ENCODE data around the gene RBM12. TPM values are rescaled to one million over a fixed set of nuclear protein-coding genes. Genes with fewer than 3 reads are reported as not detected.

The RBM12 gene
- total RNA-seq, 1 experiment from 2014 or later, result 100 TPM

DNA sequence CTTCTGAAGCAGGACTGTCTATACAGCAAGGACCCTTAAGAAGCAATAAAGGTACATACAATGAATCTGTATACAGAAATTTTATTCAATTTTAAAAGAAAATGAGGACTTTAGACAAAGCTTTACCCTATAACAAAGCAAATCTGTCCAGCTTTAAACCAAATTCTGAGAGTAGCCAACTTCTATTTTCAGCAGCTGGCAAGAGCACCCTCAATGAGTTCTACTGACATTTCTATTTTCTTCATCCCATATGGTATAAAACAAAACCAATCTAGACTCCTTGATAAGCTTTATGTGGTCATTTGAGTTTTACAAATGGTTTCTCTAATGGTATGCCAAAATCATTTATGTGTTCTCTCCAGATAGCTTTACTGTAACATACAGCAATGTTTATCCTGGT lies 12.7 kb downstream of the RBM12 start:
- POLR2A ChIA-PET, result no interaction called here
- no peak for TF ChIP-seq REST (IDR thresholded peaks at IDR 0.05; ENCODE audit: insufficient read depth in 1 of 2, low read depth in 2 of 2, low read length in 1 of 2)
- no peak for TF ChIP-seq TCF7L2 (IDR thresholded peaks at IDR 0.05; ENCODE audit: low read depth, low read length)
- no peak for TF ChIP-seq SIN3A (IDR thresholded peaks at IDR 0.05; ENCODE audit: borderline replicate concordance, insufficient read depth, low read depth, low read length)
- TF ChIP-seq CTCF (IDR thresholded peaks at IDR 0.05), result no peak
- intact Hi-C loops (cut with micrococcal nuclease; ENCODE audit: unreplicated experiment) (no loop called here), in situ Hi-C loops (cut with HindIII; ENCODE audit: low pct_unique_long_range_greater_than_20kb, low sequenced_read_pairs) (no loop called here)
- Histone ChIP-seq H3K9me3 (ENCODE audit: control insufficient read depth, insufficient read depth, low read depth, low read length) (no peaks in the 10 kb centered on the region), H3K4me1 (ENCODE audit: control insufficient read depth, insufficient read depth, low read length) (peaks cover 4% of the 10 kb centered on the region), H3K4me3 (ENCODE audit: low read depth in 2 of 2, low read length in 2 of 2) (no peak overlapping the region), H3K27ac (ENCODE audit: low read length) (no peak overlapping the region), H3K27me3 (ENCODE audit: control insufficient read depth, insufficient read depth, low read length) (no peaks in the 10 kb centered on the region), H3K36me3 (ENCODE audit: control insufficient read depth, insufficient read depth, low read length) (peaks cover 22% of the 10 kb centered on the region)
- BruUV-seq (replicated peaks), result no TSS peak
- DNase-seq (ENCODE audit: low read depth, low spot score) (no peak), ATAC-seq (no peak)
- CTCF ChIA-PET, result interaction anchor here (0.6 kb wide), 1 partner anchor 202 kb away, joined by 5 read pairs; no protein-coding TSS in a partner anchor

DNA sequence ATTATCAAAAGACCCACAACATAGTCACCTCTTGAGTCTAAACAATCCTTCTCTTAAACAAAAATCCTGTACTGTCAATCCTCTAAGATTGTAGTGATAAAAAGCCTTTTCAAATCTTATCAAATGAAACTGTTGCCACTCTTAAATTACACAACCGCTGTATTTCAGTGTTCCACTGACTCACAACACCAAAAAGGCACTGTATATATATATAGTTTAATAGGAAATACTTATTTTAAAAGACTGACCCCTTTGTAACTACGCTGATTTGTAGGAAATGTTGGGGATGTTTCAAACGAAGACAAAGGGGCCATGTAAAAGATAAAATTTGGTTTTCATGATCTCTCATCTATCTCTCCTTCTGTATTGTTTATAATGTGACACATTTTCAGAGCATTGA lies 14.1 kb downstream of the RBM12 start:
- ChIA-PET CTCF (no interaction called here), POLR2A (no interaction called here)
- peaks cover 4% of the 10 kb centered on the region for H3K4me1 ChIP-seq (ENCODE audit: control insufficient read depth, insufficient read depth, low read length)
- ATAC-seq (no peak), DNase-seq (ENCODE audit: low read depth, low spot score) (no peak)
- TSS peak; percentile 0 for BruUV-seq (replicated peaks)
- no peak overlapping the region for H3K4me3 ChIP-seq (ENCODE audit: low read depth in 2 of 2, low read length in 2 of 2)
- no peaks in the 10 kb centered on the region for H3K27me3 ChIP-seq (ENCODE audit: control insufficient read depth, insufficient read depth, low read length)
- H3K27ac ChIP-seq (ENCODE audit: low read length), result no peak overlapping the region
- TF ChIP-seq REST (IDR thresholded peaks at IDR 0.05; ENCODE audit: insufficient read depth in 1 of 2, low read depth in 2 of 2, low read length in 1 of 2) (no peak), SIN3A (IDR thresholded peaks at IDR 0.05; ENCODE audit: borderline replicate concordance, insufficient read depth, low read depth, low read length) (no peak), POLR2AphosphoS5 (IDR thresholded peaks at IDR 0.05; ENCODE audit: low read depth, low read length) (no peak), CTCF (IDR thresholded peaks at IDR 0.05) (no peak), TCF7L2 (IDR thresholded peaks at IDR 0.05; ENCODE audit: low read depth, low read length) (no peak)
- in situ Hi-C loops (cut with HindIII; ENCODE audit: low pct_unique_long_range_greater_than_20kb, low sequenced_read_pairs), result no loop called here
- intact Hi-C loops (cut with micrococcal nuclease; ENCODE audit: unreplicated experiment), result no loop called here
- H3K9me3 ChIP-seq (ENCODE audit: control insufficient read depth, insufficient read depth, low read depth, low read length), result no peaks in the 10 kb centered on the region
- peaks cover 20% of the 10 kb centered on the region for H3K36me3 ChIP-seq (ENCODE audit: control insufficient read depth, insufficient read depth, low read length)
